ENCODE measurements around the gene DPP9. TPM values are rescaled to one million over a fixed set of nuclear protein-coding genes. Genes with fewer than 3 reads are reported as not detected.

Gene DPP9
- total and polyA plus RNA-seq, 2 of the 13 experiments (the other 11 are each of a cell fraction or from before 2014, with no cell fraction given) = 8.4 to 25.8 TPM

- TF ChIP-seq MXD1 (CRISPR knock-in tag; IDR thresholded peaks at IDR 0.05) (peak; percentile 40; the same call in 1 of the 2 replicates), ATF5 (CRISPR knock-in tag; IDR thresholded peaks at IDR 0.05; ENCODE audit: low read depth) (no peak), ZNF7 (CRISPR knock-in tag; IDR thresholded peaks at IDR 0.05) (peak; percentile 98), ARNTL (CRISPR knock-in tag; IDR thresholded peaks at IDR 0.05) (peak; percentile 52; the same call in 1 of the 2 replicates), ZNF20 (CRISPR knock-in tag; IDR thresholded peaks at IDR 0.05) (no peak), TAF1 (CRISPR knock-in tag; IDR thresholded peaks at IDR 0.05) (no peak), SETDB1 (CRISPR knock-in tag; IDR thresholded peaks at IDR 0.05; ENCODE audit: borderline replicate concordance) (no peak), KAT7 (CRISPR knock-in tag; IDR thresholded peaks at IDR 0.05; ENCODE audit: borderline replicate concordance) (no peak), ZXDC (CRISPR knock-in tag; IDR thresholded peaks at IDR 0.05) (no peak), PATZ1 (CRISPR knock-in tag; IDR thresholded peaks at IDR 0.05) (peak; percentile 93), THAP8 (CRISPR knock-in tag; IDR thresholded peaks at IDR 0.05; ENCODE audit: borderline replicate concordance) (no peak), ZNF225 (CRISPR knock-in tag; IDR thresholded peaks at IDR 0.05) (no peak), MLX (CRISPR knock-in tag; IDR thresholded peaks at IDR 0.05) (no peak), TMF1 (CRISPR knock-in tag; IDR thresholded peaks at IDR 0.05; ENCODE audit: low read depth) (0 out of 2 replicates have a peak, but pooled peaks have one; percentile 10), PREB (CRISPR knock-in tag; IDR thresholded peaks at IDR 0.05) (no peak), CHD4 (IDR thresholded peaks at IDR 0.05; ENCODE audit: borderline replicate concordance, low read length) (no peak), POLR2G (IDR thresholded peaks at IDR 0.05; ENCODE audit: low read depth, low read length) (peak; percentile 45), STAG1 (CRISPR knock-in tag; IDR thresholded peaks at IDR 0.05) (no peak), ZNF768 (CRISPR knock-in tag; IDR thresholded peaks at IDR 0.05) (peak; percentile 80), KAT8 (CRISPR knock-in tag; IDR thresholded peaks at IDR 0.05) (0 out of 2 replicates have a peak, but pooled peaks have one; percentile 33), ZNF468 (CRISPR knock-in tag; IDR thresholded peaks at IDR 0.05) (no peak), TBX2 (CRISPR knock-in tag; IDR thresholded peaks at IDR 0.05; ENCODE audit: borderline replicate concordance) (0 out of 2 replicates have a peak, but pooled peaks have one; percentile 15)
These were observed 84.7 kb downstream of the DPP9 start, which contains the start of gene TNFAIP8L1 (continued) for GRCh38 chr19:4638828-4639530.
